ENCODE data around the gene FGGY.
"Not testable (repeated sequence)": the region's sequence is repeated elsewhere in the genome, so short reads cannot be mapped to it uniquely, and the experiment has no call there.

The FGGY gene

DNA sequence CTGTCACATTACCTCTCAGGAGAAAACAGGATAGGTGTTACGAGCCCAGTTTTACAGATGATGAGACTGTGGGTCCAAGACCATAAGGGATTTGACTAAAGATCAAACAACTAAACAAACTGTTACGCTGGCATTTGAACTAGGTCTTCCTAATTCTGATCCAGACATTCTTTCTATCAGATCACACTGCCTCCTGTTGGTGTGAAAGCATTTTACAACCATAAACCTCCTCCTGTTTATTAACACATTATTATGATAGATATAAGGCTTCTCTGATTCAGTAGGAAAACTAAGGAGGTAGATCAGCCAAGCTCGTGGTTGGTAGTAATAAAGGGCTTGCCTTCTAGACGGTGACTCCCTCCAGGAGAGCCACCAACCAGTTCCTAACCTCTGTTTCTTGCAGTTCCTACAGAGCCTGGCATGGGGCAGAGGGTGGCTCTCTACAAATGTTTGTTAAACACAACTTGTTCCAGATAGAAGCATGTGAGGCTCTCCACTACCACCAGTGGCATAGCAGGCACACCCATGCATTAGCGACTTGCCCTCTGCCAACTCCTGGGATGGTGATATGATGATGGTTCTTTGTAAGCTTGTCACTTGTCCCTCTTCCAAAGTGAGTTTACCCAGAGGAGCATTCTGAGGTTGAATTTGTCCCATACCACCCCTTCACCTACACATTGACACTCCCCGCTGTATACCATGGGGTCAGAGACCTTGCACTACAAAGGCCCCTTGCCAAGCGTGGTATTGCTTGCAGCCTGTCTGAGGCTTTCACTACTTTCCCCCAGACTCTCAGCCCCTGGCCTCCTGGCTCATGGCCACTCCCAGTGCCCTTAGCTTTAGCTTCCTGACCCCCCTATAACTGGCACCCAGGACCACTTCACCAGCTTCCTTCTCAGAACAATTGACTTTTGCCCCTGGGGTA, 421.4 kb downstream of the FGGY start:
- no peak for DNase-seq

DNA sequence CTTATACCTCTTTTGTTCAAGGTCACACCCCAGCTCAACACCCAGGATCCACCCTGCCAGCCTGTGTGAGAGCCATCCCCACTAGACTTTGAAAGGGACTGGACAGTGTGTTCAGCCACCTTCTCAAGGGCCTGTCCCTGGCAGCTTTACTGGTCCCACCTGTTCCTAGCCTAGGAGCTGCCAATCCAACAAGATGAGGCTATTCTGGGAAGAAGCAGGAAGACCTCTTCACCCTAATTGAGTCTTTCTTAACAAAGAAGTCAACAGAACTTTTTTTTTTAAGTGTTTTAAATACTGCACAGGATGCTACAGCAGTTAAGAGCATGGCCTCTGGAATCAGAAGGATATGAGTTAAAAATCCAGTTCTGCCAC, 422.1 kb downstream of the FGGY start:
- no peak for DNase-seq

DNA sequence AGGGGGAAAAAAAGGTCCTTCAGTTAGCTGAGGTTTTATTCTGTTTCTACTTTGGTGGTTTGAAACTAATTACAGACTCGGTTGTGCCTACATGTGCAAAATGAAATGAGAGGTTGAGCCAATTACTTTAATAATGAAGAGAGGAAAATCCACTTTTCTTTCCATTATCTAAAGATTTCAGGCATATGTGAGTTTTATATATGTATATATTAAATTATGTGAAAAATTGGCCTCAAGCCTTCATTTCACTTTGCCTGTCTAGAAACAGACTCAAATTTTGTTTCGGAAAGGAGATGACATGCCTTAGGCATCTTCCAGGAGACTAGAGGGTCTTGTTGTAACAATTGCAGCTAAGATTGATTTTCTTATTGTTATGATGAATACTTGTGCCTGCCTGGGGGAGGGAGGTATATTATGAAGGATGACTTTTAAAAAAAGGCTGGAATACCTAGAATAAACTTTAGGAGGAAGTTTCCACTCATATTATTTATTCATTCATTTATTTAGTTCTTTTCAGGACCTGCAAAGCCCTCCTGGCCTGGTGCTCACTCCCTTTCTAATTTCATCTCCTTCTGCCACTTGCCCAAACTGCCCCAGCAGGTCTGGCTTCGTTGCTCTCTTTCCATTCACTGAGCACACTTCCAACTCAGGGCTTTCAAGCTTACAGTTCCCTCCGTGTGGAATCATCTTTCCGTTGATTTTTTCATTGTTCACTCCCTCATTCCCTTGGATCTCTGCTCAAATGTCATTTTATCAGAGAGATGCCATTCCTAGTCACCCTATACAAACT, 423.6 kb downstream of the FGGY start:
- DNase-seq = no peak

DNA sequence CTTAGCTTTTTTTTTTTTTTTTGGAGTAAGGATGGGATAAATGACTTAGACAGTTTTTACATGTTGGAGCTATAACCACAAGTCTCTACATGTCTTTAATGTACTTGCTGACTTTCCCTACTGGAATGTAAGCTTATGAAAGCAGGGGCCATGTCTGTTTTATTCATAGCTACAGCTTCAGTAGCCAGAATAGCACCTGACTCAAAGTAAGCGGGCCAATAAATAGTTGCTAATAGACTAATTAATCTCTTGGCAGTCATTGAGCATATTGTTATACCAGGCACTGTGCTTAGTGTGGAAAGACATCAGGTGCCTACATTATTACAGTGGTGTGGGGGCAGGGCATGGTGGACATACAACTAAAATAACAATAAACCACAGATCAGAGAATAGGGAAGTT, 433.4 kb downstream of the FGGY start:
- DNase-seq = no peak

DNA sequence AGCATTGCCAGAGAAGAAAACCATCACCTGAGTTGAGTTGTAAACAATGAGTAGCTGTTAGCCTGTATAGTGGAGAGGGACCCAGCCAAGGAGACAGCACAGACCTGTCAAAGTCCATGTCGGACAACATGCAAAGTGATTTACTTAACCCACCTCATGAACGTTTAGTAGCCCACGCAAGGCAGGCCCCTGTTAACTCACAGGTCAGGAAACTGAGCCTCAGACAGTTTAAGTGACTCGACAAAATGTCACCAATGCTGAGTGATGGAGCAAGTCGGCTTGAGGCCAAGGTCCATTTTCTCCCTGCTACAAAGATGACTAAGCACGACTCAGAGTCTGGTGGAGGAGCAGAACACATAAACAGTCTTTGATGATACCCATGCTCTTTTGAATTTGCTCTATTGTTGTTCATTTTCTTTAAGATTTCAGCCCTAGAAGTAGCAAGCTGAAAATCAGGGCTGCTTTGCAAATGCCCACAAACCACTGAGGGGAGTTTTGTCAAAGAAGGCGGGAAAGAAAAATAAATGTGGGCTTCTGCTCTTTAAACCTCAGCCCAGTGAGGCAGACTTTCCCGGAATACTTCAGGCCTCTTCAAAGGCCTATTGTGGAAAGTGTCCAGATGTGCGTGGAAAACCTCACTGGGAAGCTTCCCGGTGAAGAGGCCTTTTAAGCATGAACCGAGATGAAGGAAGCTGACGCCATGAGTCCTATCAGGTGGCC, 434.0 kb downstream of the FGGY start:
- no peak for DNase-seq

DNA sequence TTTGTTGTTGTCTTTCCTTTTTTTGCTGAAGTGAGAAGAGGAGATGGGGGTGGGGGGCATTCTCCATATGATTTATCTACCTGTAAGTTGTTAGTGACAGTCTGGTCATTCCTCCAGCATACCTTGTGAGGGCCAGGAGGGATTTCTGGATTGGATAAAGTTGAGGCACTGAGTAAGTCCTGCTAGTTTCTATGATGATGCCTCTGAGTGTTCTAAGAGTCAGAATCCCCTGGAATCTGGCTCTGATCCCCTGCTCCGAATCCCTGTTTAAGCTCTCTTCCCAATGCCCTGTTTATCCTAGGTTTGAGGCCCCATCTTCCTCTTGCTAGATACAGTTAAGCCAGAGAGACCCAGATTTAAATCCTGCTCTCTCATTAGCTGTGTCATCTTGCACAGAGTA, 434.7 kb downstream of the FGGY start:
- DNase-seq = no peak

DNA sequence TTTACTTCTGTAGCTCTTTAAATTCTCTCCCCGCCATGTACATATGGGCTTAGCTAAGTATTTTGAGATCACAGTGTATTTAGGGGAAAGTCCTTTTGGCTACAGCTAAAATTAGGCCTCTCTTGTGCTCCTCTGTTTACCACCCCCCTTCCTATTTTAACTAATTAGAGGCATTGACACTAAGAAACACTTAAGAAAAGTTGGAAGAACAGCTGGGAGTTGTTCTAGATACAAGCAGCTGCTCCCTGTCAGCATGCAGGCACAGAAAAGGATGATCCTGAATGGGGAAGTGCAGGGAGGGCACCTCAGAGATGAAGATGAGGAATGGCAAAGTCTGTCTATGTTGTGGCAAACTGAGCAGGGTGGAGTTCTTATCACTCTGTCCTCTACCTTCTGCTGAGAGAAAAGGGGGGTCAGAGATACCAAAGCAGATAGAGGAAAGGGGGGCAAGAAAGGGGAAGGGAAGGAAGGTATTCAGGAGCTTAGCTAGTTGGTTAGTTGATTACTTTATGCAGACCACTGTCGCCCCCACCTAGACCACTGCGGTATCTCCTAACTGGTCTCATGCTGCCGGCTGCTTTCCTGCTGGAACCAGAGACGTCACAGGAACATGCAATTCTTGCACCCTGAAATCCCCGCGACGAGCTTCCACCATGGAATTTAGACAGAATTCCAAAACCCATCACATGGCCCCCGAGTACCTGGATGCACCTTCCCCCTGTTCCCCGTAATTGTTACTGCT, 435.5 kb downstream of the FGGY start:
- DNase-seq = no peak

DNA sequence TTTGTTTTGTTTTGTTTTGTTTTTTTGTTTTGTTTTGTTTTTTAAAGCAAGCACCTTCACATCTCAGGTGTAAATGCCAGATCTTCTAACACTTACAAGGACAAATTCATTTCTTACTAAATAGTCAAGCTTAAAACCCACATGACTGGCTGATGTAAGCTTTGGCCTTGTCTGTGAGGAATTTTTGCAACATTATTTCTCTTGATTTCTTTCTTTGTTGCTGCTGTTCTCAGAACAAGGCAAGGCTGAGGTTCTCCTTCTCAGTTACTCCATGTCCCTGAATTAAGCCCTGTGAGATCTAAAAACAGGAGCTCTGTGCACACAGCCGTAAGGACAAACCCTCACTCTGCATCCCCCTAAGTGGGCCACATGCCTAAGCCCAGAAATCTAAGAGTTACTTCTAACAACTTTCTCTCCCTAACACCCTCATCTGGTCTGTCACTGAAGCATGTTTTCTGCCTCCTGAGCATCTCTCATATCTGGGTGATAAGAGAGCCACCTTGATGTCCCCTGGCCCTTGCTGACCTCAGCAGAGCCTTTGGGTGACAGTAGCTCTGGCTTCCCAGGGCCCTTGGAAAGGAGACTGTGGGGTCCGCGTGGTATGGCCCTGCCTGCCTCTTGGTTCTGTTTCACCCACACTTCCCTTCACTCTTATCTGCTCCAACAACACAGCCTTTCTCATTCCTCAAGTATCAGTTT, 436.7 kb downstream of the FGGY start:
- no peak for DNase-seq

DNA sequence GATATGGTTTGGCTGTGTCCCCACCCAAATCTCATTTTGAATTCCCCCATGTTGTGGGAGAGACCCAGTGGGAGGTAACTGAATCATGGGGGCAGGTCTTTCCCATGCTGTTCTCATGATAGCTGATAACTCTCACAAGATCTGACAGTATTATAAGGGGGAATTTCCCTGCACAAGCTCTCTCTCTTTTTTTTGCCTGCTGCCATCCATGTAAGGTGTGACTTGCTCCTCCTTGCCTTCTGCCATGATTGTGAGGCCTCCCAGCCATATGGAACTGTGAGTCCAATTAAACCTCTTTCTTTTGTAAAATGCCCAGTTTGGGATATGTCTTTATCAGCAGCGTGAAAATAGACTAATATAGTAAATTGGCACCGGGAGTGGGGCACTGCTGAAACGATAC, 439.0 kb downstream of the FGGY start:
- DNase-seq = not testable (repeated sequence)

DNA sequence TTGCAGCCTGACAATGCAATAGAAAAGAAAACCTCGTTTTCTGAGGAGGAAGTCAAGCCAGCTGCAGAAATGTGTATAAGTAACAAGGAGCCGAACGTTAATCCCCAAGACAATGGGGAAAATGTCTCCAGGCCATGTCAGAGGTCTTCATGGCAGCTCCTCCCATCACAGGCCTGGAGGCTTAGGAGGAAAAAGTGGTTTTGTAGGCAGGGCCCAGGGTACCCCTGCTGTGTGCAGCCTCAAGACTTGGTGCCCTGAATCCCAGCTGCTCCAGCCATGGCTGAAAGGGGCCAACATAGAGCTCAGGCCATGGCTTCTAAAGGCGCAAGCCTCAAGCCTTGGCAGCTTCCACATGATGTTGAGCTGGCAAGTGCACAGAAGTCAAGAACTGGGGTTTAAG, 439.9 kb downstream of the FGGY start:
- DNase-seq = no peak

DNA sequence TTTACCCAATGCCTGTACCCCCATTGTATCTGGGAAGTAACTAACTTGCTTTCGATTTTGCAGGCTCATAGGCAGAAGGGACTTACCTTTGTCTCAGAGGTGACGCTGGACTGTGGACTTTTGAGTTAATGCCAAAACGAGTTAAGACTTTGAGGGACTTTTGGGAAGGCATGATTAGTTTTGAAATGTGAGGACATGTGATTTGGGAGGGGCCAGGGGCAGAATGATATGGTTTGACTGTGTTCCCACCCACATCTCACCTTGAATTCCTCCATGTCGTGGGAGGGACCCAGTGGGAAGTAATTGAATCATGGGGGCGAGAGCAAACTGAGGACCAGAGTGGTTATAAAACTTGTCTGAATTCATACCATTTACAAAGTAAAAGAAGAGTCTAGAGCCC, 440.7 kb downstream of the FGGY start:
- DNase-seq = no peak

DNA sequence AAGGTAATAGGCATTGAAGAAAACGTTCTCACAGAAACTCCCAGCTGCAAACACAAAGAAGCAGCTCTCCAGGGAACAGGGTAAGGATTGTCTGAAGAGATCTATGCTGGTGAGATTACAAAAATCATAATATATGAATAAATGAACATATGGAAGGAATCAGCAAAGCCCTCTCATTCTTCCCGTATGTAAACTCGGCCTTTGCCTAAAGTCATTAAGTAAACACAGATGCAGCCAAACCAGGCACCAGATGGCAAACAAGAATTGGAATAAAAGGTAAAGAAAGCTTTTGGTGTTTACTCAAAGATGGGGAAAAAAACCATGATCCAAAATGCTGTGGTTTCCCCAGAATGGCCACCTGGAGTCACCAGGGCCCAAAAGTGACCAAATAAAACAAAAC, 441.3 kb downstream of the FGGY start:
- DNase-seq = no peak

DNA sequence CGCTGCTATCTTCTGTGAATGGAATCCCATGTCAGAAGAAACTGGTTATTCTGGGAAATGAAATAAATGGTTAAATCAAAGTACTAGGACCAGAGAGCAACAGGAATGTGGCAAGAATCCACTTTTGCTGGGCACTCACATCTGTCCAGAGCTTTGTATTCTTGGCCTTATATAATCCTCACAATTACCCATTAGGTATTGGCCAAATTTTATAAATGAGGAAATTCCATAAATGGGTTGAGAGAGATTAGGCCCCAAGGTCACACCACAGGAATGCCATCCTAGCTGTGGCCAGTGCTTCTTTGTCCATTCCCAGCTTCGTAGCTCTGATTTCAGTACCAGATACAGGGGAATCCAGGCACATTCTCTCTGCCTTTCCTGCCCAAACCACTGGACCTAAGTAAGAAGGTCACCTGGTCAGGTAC, 441.7 kb downstream of the FGGY start:
- no peak for DNase-seq

DNA sequence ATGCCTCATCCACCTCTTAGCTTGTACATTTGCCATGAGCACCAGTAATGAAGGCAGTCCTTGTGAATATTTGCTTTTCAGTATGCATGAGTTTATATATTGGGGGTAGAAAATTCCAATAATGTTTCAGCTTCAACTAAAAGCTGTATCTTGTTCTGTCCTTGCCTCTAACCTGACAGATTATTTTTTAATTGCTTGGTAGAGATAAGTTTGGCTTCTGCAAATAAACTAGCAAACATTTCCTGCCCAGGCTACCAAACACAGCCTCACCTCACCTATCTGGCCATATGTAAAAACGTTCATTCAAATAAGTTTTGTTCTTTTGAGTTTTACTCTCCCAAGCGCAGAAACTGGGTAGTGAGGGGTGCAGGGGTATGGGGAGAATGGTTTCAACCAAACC, 442.2 kb downstream of the FGGY start:
- DNase-seq = no peak

DNA sequence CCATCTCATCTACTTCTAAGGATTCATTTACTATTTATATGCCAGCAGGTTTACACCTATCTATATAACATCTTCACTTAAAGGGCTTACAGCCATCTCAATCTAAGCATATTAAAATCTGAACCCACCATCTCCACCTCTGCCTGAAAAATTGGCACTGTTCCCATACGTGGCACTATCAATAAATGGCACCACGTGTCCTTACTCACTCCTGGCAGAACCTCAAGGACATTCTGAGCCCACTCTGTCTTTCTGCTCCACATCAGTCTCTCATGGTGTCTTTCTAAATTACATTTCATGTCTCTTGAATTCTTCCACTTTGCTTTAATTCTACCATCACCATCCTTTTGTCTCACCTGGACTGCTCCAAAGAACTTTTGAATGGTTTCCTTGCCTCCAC, 445.6 kb downstream of the FGGY start:
- no peak for DNase-seq

DNA sequence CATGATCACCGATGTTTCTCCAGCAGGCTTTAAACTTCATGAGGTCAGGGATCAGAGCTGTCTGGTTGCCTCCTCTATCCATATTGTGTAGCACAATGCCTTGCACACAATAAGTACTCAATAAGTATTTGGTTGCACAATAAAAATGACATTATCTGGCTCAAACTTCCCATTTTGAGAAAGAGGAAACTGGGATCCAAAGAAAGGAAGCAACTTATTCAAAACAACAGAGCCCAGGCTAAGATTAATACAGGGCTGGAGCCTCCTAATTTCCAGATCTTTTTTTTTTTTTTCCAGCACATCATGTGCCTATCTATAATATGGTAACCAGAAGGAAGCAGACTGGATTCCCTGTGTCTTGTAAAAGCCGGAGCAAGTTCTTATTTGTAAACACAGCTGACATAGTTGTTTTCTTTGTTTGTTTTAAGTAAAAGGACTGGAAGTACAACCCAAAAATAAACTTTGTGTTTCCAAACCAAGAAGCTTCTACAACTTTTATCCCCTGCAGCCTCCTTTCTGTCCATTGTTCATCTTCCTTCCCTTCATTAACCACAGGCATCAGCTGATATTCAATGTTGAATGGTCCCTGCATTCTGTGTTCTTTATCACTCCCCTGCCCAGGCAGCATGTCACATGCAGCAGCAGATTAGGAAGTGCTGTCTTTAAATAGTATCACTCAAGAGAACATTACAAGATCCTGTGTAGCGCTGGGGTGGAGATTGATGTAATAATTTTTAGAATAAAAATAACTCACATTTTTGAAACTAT, 446.6 kb downstream of the FGGY start:
- DNase-seq = no peak

DNA sequence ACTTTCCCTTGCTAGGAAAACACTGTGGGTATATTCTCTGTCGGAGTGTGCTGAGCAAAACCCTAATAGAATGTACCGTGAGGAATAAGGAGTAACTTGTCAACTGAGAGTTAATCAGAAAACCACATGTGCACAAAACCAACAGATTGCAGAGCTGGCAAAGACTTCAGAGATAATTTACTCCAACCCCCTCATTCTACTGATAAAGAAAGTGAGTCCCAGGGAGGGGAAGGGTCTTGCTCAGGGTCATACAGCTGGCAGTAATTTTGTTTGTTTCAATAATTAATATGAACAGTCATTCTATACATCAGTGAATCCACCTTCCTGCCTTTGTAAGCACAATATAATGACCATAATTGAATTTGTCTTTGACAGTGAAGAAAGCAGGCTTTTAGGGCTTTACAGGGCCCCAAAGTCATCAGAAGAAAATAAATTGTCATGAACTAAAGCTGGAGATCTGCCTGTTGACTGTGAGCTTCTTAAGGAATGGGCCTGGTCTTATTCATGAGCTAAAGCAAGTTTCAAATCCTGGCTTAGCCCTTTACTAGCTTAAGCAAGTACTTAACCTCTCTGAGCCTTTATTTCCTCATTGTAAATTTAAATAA, 450.6 kb downstream of the FGGY start:
- no peak for DNase-seq

DNA sequence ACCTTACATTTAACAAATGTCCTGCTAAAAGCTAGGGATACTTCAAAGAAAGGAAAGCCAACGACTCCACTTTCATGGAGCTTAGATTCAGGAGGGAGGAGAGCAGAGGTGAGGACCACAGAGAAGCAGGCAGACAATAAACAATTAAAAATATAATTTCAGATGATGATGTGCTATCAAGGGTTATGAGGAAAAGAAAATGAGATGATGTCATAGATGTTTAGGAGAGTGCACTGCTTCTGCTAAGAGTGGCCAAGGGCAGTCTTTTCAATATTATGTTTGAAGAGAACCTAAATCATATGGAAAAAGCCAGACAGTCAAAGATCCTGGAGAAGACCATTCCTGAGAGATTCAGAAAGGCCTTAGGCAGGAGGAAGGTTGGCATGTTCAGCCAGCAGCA, 451.2 kb downstream of the FGGY start:
- no peak for DNase-seq

DNA sequence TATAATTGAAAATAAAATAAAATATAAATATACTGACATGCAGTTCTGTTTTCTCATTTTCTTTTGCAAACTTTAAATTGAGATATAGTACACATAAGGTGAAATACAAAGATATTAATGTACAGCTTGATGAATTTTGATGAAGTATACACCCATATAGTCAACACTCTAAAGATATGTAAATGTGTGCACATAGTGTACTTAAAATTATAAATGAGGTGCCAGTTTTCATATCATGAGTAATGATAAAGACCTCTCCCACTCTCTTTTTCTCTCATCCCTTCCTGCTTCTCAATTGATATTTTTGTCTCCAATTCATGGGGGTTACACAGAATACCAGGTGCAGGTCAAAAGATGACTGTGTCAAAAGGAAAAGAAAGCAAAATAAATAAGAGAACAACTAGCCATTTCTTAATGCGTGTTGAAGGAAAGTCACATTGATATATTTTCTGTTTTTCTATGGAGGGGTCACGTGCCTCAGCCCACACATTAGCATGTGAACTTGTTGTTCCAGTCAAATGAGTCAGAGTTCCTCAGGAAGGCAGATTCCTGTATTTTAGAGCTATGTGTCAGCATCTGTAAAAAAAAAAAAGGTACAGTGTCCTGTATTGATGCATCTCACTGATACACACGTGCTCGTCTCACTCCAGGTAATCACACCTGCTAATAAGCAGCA, 453.6 kb downstream of the FGGY start:
- DNase-seq = no peak

DNA sequence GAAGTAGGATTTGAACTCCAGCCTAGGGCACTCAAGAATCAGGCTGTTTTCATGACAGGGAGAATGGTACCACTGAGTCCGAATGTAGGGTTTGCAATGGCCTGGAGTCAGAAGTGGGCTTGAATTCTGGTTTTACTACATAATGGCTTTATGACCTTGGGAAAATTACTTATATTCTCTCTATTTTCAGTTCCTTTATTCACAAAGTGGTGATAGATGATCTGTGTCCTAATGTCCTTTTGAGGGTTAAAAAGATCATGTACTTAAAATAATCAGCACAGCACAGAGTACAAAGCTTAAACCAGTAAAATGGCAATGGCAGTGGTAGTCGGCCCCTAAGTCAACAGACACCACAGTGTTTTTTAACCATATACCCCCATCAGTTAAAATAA, 454.1 kb downstream of the FGGY start:
- DNase-seq = no peak

Data from effector CD8-positive, alpha-beta T cell (primary cell).